Progenitor cell of endocrine pancreas (in vitro differentiated cells): ENCODE results near the gene SHISA5. TPM values are rescaled to one million over a fixed set of nuclear protein-coding genes. Genes with fewer than 3 reads are reported as not detected.

Experiments
- DNase-seq: peaks from one replicate; pipeline ENCODE4 v3.0.0; 2021; ENCODE audit warnings: low spot score; ENCODE audit not compliant: unreplicated experiment
- H3K27ac Mint-ChIP-seq: 2 replicates; pipeline ENCODE4 v1.8.0; 2021; ENCODE audit warnings: mild to moderate bottlenecking, moderate library complexity, mixed read lengths
- H3K27me3 Mint-ChIP-seq: 2 replicates; pipeline ENCODE4 v1.8.0; 2021; ENCODE audit warnings: mixed read lengths
- H3K36me3 Mint-ChIP-seq: 2 replicates; pipeline ENCODE4 v1.8.0; 2022; ENCODE audit warnings: mixed read lengths; ENCODE audit not compliant: insufficient read depth
- H3K4me1 Mint-ChIP-seq: 2 replicates; pipeline ENCODE4 v1.8.0; 2021; ENCODE audit warnings: low read depth, mixed read lengths
- H3K4me3 Mint-ChIP-seq: 2 replicates; pipeline ENCODE4 v1.8.0; 2021; ENCODE audit warnings: low read depth, mild to moderate bottlenecking, moderate library complexity, mixed read lengths
- H3K9me3 Mint-ChIP-seq: 2 replicates; pipeline ENCODE4 v1.8.0; 2021; ENCODE audit warnings: low read depth, mixed read lengths
- total RNA-seq: library from RNA; stranded (reverse); gene quantifications from 2 replicates; pipeline ENCODE4 v1.2.1, GENCODE V29; 2021
- TF ChIP-seq, protein P1 (sequence below): fragments of 200-600 bp; sonication (generic); IDR thresholded peaks from one replicate; pipeline ENCODE4 v1.5.0; 2021; ENCODE audit warnings: antibody characterized with exemption, mild to moderate bottlenecking; ENCODE audit not compliant: unreplicated experiment

Gene SHISA5
- total RNA-seq, 1 donor from 2014 or later, result 162 TPM

DNA sequence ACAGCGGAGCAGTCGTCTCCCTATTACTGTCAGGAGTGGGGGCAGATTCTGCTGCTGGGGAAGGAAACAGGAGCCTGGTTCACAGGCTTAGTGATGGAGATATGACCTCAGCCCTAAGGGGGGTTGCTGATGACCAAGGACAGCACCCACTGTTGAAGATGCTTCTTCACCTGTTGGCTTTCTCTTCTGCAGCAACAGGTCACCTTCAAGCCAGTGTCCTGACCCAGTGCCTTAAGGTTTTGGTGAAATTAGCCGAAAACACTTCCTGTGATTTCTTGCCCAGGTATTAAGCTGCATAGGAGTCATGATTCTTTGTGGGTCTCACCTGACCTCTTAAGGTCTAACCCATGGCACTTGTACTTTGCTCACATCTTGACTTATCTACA lies 43.5 kb downstream of the SHISA5 start:
- no peaks in the 10 kb centered on the region for H3K27me3 Mint-ChIP-seq
- H3K9me3 Mint-ChIP-seq, result no peaks in the 10 kb centered on the region
- no peak for DNase-seq
- peaks cover 5% of the 10 kb centered on the region for H3K4me1 Mint-ChIP-seq
- H3K27ac Mint-ChIP-seq, result no peak overlapping the region
- H3K4me3 Mint-ChIP-seq, result no peak overlapping the region
- TF ChIP-seq, protein P1, sequence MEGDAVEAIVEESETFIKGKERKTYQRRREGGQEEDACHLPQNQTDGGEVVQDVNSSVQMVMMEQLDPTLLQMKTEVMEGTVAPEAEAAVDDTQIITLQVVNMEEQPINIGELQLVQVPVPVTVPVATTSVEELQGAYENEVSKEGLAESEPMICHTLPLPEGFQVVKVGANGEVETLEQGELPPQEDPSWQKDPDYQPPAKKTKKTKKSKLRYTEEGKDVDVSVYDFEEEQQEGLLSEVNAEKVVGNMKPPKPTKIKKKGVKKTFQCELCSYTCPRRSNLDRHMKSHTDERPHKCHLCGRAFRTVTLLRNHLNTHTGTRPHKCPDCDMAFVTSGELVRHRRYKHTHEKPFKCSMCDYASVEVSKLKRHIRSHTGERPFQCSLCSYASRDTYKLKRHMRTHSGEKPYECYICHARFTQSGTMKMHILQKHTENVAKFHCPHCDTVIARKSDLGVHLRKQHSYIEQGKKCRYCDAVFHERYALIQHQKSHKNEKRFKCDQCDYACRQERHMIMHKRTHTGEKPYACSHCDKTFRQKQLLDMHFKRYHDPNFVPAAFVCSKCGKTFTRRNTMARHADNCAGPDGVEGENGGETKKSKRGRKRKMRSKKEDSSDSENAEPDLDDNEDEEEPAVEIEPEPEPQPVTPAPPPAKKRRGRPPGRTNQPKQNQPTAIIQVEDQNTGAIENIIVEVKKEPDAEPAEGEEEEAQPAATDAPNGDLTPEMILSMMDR, result no peak
- peaks cover 1% of the 10 kb centered on the region for H3K36me3 Mint-ChIP-seq

DNA sequence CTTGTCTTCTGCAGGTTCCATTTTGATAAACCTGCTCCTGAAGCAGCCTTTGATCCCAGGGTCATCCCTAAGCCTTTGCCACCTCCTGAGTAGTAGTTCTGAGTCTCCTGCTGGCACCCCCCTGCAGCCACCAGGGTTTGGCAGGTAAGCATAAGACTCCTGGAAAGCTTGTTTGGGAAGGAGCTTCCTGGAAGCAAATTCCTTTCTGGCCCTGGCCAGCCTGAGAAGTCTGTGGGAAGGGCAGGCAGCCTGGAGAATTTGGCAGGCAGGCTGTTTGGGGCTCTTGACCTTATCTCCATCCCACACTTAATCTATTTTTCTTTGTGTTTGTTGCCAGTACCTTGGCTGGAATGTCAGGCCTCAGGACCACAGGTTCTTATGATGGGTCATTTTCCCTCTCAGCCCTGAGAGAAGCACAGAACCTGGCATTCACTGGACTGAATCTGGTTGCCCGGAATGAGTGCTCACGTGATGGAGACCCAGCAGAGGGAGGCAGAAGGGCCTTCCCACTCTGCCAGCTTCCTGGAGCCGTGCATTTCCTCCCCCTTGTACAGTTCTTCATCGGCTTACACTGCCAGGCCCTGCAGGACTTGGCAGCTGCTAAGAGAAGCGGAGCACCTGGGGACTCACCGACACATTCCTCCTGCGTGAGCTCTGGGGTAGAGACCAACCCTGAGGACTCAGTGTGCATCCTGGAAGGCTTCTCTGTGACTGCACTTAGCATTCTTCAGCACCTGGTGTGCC lies 44.0 kb downstream of the SHISA5 start:
- TF ChIP-seq, protein P1, result no peak
- peaks cover 1% of the 10 kb centered on the region for H3K36me3 Mint-ChIP-seq

DNA sequence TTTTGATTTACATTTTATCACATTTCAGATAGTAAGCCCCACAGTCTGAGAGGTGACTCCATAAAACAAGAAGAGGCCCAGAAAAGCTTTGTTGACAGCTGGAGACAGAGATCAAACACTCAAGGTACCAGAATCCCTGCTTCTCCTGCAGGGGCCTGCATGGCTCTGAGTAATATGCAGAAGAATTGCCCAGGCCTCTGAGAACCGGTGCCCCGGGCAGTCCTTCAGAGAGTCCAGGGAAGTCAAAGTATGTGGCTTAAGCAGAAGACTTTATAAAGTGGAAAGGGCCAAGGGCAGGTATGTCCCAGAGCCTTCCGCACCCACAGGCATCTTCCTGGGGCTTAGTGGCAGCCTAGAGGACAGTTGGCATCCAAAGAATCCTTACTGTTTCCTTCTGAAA lies 44.6 kb downstream of the SHISA5 start:
- no peak overlapping the region for H3K27ac Mint-ChIP-seq
- H3K9me3 Mint-ChIP-seq, result no peaks in the 10 kb centered on the region
- H3K27me3 Mint-ChIP-seq, result no peaks in the 10 kb centered on the region
- H3K36me3 Mint-ChIP-seq, result peaks cover 3% of the 10 kb centered on the region
- H3K4me3 Mint-ChIP-seq, result no peak overlapping the region
- DNase-seq, result no peak
- TF ChIP-seq, protein P1, result no peak
- no peaks in the 10 kb centered on the region for H3K4me1 Mint-ChIP-seq

More for the DNA sequence above, 44.0 kb downstream of the SHISA5 start:
- Mint-ChIP-seq H3K9me3 (no peaks in the 10 kb centered on the region), H3K4me3 (no peak overlapping the region), H3K27ac (no peak overlapping the region), H3K4me1 (no peaks in the 10 kb centered on the region), H3K27me3 (no peaks in the 10 kb centered on the region)
- no peak for DNase-seq

DNA sequence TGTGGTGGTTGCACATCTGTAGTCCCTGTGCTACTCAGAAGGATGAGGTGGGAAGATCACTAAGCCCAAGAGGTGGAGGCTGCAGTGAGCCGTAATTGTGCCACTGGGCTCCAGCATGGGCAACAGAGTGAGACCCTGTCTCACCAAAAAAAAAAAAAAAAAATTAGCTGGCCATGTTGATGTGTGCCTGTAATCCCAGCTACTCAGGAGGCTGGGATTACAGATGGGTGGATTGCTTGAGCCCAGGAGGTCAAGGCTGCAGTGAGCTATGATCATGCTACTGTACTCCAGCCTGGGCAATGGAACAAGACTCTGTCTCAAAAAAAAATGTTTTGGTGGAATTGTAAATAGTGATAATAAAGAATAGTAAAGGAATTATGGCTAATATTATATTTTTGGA lies 47.5 kb downstream of the SHISA5 start:
- H3K27me3 Mint-ChIP-seq, result no peaks in the 10 kb centered on the region
- H3K4me3 Mint-ChIP-seq, result no peak overlapping the region
- TF ChIP-seq, protein P1, result no peak
- no peaks in the 10 kb centered on the region for H3K9me3 Mint-ChIP-seq
- no peak for DNase-seq
- H3K27ac Mint-ChIP-seq, result no peak overlapping the region
- H3K4me1 Mint-ChIP-seq, result no peaks in the 10 kb centered on the region
- H3K36me3 Mint-ChIP-seq, result peaks cover 7% of the 10 kb centered on the region

DNA sequence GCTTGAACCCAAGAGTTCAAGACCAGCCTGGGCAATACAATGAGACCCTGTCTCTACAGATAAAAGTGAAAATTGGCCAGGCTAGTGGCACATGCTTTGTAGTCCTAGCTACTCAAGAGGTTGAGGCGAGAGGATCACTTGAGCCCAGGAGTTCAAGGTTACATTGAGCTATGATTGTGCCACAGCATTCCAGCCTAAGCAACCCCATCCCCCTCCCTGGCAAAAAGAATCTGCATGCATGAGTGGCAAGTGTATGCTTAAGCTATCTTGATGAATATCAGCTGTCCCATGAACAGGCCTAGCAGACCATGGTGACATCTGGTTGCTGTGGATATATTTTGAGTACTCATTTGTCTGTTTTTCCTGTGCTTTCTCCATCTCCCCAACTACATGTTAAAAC lies 52.7 kb downstream of the SHISA5 start:
- Mint-ChIP-seq H3K27me3 (no peaks in the 10 kb centered on the region), H3K4me3 (no peak overlapping the region), H3K4me1 (peaks cover 16% of the 10 kb centered on the region), H3K27ac (no peak overlapping the region), H3K9me3 (no peaks in the 10 kb centered on the region), H3K36me3 (peaks cover 6% of the 10 kb centered on the region)
- DNase-seq, result no peak
- TF ChIP-seq, protein P1, result no peak
